GM18498 (cell line): ENCODE measurements around the gene DYNLRB1.

Experiments used
- ATAC-seq: cut with Tn5 transposase; IDR thresholded peaks from one replicate; pipeline ENCODE4 v1.9.1; 2021; ENCODE audit warnings: mild to moderate bottlenecking, moderate library complexity; ENCODE audit not compliant: unreplicated experiment

DYNLRB1 gene

DNA sequence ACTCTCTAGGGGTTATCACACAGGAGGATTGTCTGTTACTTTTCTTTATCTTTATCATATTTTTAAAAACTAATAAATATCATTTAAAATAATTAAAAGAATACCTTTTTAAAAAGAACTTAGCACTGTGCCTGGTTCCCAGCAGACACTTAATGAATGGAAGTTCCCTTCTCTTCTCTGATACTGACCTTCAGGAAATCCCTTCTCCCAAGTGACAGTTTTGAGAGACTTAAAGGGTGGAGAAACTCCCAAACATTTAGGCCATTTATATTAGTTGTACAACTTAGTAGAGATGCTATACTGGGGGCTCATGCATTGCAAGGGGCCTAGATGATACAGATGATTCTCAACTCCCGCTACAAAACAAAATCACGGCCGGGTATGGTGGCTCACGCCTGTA lies 60.8 kb downstream of the DYNLRB1 start:
- no peak for ATAC-seq

DNA sequence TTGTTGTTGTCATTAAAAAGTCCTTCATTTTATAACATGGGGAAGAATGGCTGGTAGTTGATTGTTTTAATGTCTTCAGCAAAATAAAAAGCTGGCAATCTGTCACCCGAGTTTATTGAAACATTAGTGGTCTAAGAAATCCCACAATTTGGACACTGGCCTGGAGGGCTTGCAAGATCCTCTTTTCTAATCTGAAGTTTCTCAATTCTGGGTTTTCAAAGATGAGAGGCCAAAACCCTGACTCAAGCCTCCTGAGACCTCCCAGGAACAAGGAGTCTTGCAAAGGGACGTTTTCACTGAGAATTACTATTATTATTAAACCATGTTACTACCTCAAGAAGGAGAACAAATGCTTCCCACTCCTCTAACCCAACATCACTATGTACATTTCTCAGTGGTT lies 61.8 kb downstream of the DYNLRB1 start:
- ATAC-seq = no peak

GRCh38 chr20:34578521-34578920 lies 62.3 kb downstream of the DYNLRB1 start:
- ATAC-seq = no peak

GRCh38 chr20:34579191-34579978 lies 63.2 kb downstream of the DYNLRB1 start:
- ATAC-seq = no peak

- no peak for ATAC-seq
These were observed 64.0 kb downstream of the DYNLRB1 start for GRCh38 chr20:34579979-34580940.

- no peak for ATAC-seq
These were observed 65.3 kb downstream of the DYNLRB1 start for GRCh38 chr20:34581341-34582184.

GRCh38 chr20:34582221-34582620 lies 66.0 kb downstream of the DYNLRB1 start:
- no peak for ATAC-seq

- ATAC-seq = no peak
These were observed 66.7 kb downstream of the DYNLRB1 start for GRCh38 chr20:34582911-34583310.

DNA sequence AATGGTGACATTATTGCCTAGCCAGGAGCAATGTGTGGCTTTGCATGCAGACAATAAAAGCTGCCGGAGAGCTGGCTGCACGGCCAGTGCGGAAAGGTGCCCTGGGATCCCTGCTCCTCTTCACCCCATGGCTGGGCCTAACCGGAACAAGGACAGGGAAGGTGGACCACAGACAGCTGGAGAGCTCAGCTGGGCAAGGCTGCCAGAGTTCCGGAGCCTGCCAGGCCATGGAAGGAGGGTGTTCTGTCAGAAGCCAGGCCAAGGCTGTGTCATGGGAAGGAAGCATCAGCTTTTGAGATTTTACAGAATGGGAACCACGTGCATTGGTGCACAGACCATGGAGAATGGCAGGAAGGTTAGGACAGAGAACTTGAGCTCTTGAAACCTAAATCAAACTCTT lies 67.3 kb downstream of the DYNLRB1 start:
- ATAC-seq = no peak

- ATAC-seq = no peak
These were observed 68.8 kb downstream of the DYNLRB1 start for GRCh38 chr20:34585019-34585418.

DNA sequence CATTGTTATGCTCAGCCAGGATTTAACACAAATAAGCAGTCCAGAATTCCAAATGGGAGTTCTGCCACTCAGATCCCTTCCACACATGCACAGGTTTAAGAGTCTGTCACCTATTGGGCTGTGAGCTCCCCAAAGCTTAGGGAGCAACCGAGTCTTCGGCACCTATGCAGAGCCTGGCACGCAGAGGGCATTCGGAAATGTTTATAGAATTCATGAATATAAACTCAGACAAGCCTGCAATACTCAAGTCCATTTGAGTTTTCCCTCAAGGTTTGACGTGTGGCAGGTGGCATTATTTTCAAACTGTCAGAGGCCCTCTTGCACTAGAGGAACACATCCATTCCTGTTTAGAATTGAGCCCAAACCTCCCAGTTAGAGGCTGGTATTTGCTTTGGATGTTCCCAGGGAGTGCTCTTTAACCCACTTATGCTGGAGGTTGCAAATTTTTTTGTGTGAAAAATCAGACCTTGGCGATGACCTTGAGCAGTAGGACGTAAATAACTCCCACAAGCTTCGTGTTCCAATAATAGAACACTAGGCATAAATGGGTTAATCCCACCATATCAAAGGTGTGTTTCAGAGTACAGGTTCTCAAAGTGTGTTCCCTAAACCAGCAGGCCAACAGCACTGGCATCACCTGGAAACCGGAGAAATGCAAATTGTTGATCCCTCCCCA lies 70.4 kb downstream of the DYNLRB1 start:
- ATAC-seq = no peak
